HCT116 (cell line): Measurements from ENCODE around the gene FAM216B. TPM values are rescaled to one million over a fixed set of nuclear protein-coding genes. Genes with fewer than 3 reads are reported as not detected.

ENCODE experiments used
- ATAC-seq: fragments of 200-7000 bp; cut with Tn5 transposase; 2 replicates; pipeline ENCODE4 v1.9.1; 2020; ENCODE audit warnings: mild to moderate bottlenecking, moderate library complexity
- BruUV-seq: library from RNA; stranded (reverse); fragments of 400-500 nt; replicated peaks from 2 replicates; lab custom pipeline; 2021; lab: Mats Ljungman, UMichigan
- CTCF ChIA-PET: fragments of 300-600 bp; sonication (Branson Sonifier 250); formaldehyde crosslinking; loops from one replicate; lab custom pipeline; 2021; ENCODE audit warnings: antibody characterized with exemption; lab: Charles Lee
- POLR2A ChIA-PET: fragments of 300-600, 350-600 bp; sonication (Branson Sonifier 250); formaldehyde crosslinking; loops from one replicate; lab custom pipeline; 2021; ENCODE audit warnings: antibody characterized with exemption; lab: Charles Lee
- RAD21 ChIA-PET, 2 experiments: fragments of 300-600 bp; sonication (Branson Sonifier 250); formaldehyde crosslinking; loops; one replicate each; lab custom pipeline; 2023; ENCODE audit warnings: low total read pairs in 2 of 2; ENCODE audit not compliant: uncharacterized antibody in 2 of 2, unreplicated experiment in 2 of 2, low non-redundant PET in 1 of 2; lab: Charles Lee
- DNase-seq: peaks from one replicate; pipeline ENCODE4 v3.0.0-alpha.2; 2010; ENCODE audit warnings: low read depth, low spot score
- H2AFZ ChIP-seq: fragments of 200-600 bp; shearing (Covaris generic), sonication (generic); 2 replicates; pipeline ENCODE4 v1.6.1; 2017; ENCODE audit warnings: low read depth, mixed run types, mixed read lengths, antibody characterized with exemption, low read length; ENCODE audit not compliant: poor library complexity, severe bottlenecking
- H3K27ac ChIP-seq: 2 replicates; pipeline ENCODE4 v1.5.1; 2012; ENCODE audit warnings: low read depth, low read length
- H3K27me3 ChIP-seq: fragments of 200-600 bp; sonication (generic); 2 replicates; pipeline ENCODE4 v1.6.1; 2016; ENCODE audit warnings: mixed run types, low read length, mixed read lengths; ENCODE audit not compliant: insufficient read depth
- H3K36me3 ChIP-seq, 2 experiments: fragments of 200-500 bp in 1 of 2; fragments of 200-600 bp in 1 of 2; sonication (Bioruptor generic) in 1 of 2; sonication (generic) in 1 of 2; 2 replicates each; pipeline versions ENCODE4 v1.5.1 to v1.6.1; 2014 to 2016; ENCODE audit warnings: low read length in 2 of 2, inconsistent platforms in 1 of 2, mixed read lengths in 1 of 2, mixed run types in 1 of 2; ENCODE audit not compliant: insufficient read depth in 2 of 2, control insufficient read depth in 1 of 2
- H3K4me1 ChIP-seq, 2 experiments: fragments of 200-600 bp in 1 of 2; sonication (generic) in 1 of 2; 2 replicates each; pipeline versions ENCODE4 v1.5.1 to v1.6.1; 2012 to 2017; ENCODE audit warnings: low read length in 2 of 2, inconsistent platforms in 1 of 2, mild to moderate bottlenecking in 1 of 2, mixed read lengths in 1 of 2, mixed run types in 1 of 2, moderate library complexity in 1 of 2; ENCODE audit not compliant: insufficient read depth in 2 of 2, control insufficient read depth in 1 of 2
- H3K4me2 ChIP-seq: fragments of 200-600 bp; sonication (generic); 2 replicates; pipeline ENCODE4 v1.6.1; 2017; ENCODE audit warnings: mixed run types, low read length, mixed read lengths
- H3K4me3 ChIP-seq, 2 experiments: fragments of 200-600 bp in 1 of 2; sonication (generic) in 1 of 2; replicated peaks in 1 of 2; 2 replicates each; pipeline ENCODE4 v1.5.1; 2011 to 2016; ENCODE audit warnings: low read length in 2 of 2, control low read depth in 1 of 2, low read depth in 1 of 2, mild to moderate bottlenecking in 1 of 2, mixed read lengths in 1 of 2, mixed run types in 1 of 2
- H3K79me2 ChIP-seq: fragments of 200-600 bp; sonication (generic); 2 replicates; pipeline ENCODE4 v1.6.1; 2017; ENCODE audit warnings: mild to moderate bottlenecking, mixed run types, low read length, moderate library complexity, mixed read lengths; ENCODE audit not compliant: insufficient read depth
- H3K9ac ChIP-seq: fragments of 200-600 bp; sonication (generic); 2 replicates; pipeline ENCODE4 v1.6.1; 2016; ENCODE audit warnings: low read length, mixed read lengths
- H3K9me2 ChIP-seq: fragments of 200-600 bp; sonication (generic), shearing (Covaris generic); 2 replicates; pipeline ENCODE4 v1.6.1; 2017; ENCODE audit warnings: mixed run types, mild to moderate bottlenecking, moderate library complexity; ENCODE audit not compliant: insufficient read depth
- H3K9me3 ChIP-seq, 2 experiments: fragments of 200-500 bp in 1 of 2; fragments of 200-600 bp in 1 of 2; sonication (Bioruptor generic) in 1 of 2; sonication (generic) in 1 of 2; 2 replicates each; pipeline ENCODE4 v1.6.1; 2014 to 2017; ENCODE audit warnings: low read length in 2 of 2, mixed read lengths in 2 of 2, inconsistent platforms in 1 of 2, low read depth in 1 of 2, mild to moderate bottlenecking in 1 of 2, mixed run types in 1 of 2, moderate library complexity in 1 of 2; ENCODE audit not compliant: control insufficient read depth in 1 of 2, insufficient read depth in 1 of 2
- H4K20me1 ChIP-seq: fragments of 200-600 bp; sonication (generic), shearing (Covaris generic); 2 replicates; pipeline ENCODE4 v1.6.1; 2017; ENCODE audit warnings: mixed run types, mild to moderate bottlenecking, moderate library complexity; ENCODE audit not compliant: insufficient read depth
- CEBPB ChIP-seq: IDR thresholded peaks from 2 replicates; pipeline ENCODE4 v1.6.1; 2012; ENCODE audit warnings: low read depth
- JUND ChIP-seq: IDR thresholded peaks from 2 replicates; pipeline ENCODE4 v1.6.1; 2012
- POLR2A ChIP-seq: IDR thresholded peaks from 2 replicates; pipeline ENCODE4 v1.7.0; 2011; ENCODE audit warnings: borderline replicate concordance; ENCODE audit not compliant: insufficient read depth, insufficient read length; ENCODE audit errors: extremely low read depth
- POLR2AphosphoS5 ChIP-seq: IDR thresholded peaks from 2 replicates; pipeline ENCODE4 v1.6.1; 2011; ENCODE audit warnings: mild to moderate bottlenecking, low read depth, low read length, moderate library complexity
- RAD21 ChIP-seq: IDR thresholded peaks from 2 replicates; pipeline ENCODE4 v1.6.1; 2012; ENCODE audit warnings: low read depth, mild to moderate bottlenecking
- SRF ChIP-seq: IDR thresholded peaks from 2 replicates; pipeline ENCODE4 v1.6.1; 2012; ENCODE audit warnings: low read depth
- TCF7L2 ChIP-seq: IDR thresholded peaks from 2 replicates; pipeline ENCODE4 v1.7.0; 2011; ENCODE audit warnings: borderline replicate concordance, inconsistent platforms; ENCODE audit not compliant: insufficient read depth, insufficient read length; ENCODE audit errors: extremely low read depth
- ZFX ChIP-seq: fragments of 450-650 bp; IDR thresholded peaks from 2 replicates; pipeline ENCODE4 v1.6.1; 2017
- ZNF274 ChIP-seq: fragments of 200-500 bp; sonication (Bioruptor generic); IDR thresholded peaks from 2 replicates; pipeline ENCODE4 v1.6.1; 2014; ENCODE audit warnings: mild to moderate bottlenecking, low read depth, low read length, inconsistent platforms
- intact Hi-C: fragments of 100-400 bp; cut with micrococcal nuclease; formaldehyde crosslinking; loops from 2 replicates; pipeline ENCODE4 v1.10.0; 2022
- total RNA-seq: library from RNA; stranded (reverse); gene quantifications from one replicate; pipeline ENCODE4 v1.2.1, GENCODE V29; 2021; ENCODE audit not compliant: unreplicated experiment
- TF ChIP-seq, protein P1 (sequence below): IDR thresholded peaks from 2 replicates; pipeline ENCODE4 v1.6.1; 2012
- TF ChIP-seq, protein P2 (sequence below): IDR thresholded peaks from 2 replicates; pipeline ENCODE4 v1.6.1; 2012; ENCODE audit warnings: low read depth
- TF ChIP-seq, protein P3 (sequence below): IDR thresholded peaks from 2 replicates; pipeline ENCODE4 v1.6.1; 2011; ENCODE audit warnings: mild to moderate bottlenecking, low read length, moderate library complexity; ENCODE audit not compliant: insufficient replicate concordance; ENCODE audit errors: extremely low read depth

FAM216B gene
- total RNA-seq, 1 experiment from 2014 or later: not detected

DNA sequence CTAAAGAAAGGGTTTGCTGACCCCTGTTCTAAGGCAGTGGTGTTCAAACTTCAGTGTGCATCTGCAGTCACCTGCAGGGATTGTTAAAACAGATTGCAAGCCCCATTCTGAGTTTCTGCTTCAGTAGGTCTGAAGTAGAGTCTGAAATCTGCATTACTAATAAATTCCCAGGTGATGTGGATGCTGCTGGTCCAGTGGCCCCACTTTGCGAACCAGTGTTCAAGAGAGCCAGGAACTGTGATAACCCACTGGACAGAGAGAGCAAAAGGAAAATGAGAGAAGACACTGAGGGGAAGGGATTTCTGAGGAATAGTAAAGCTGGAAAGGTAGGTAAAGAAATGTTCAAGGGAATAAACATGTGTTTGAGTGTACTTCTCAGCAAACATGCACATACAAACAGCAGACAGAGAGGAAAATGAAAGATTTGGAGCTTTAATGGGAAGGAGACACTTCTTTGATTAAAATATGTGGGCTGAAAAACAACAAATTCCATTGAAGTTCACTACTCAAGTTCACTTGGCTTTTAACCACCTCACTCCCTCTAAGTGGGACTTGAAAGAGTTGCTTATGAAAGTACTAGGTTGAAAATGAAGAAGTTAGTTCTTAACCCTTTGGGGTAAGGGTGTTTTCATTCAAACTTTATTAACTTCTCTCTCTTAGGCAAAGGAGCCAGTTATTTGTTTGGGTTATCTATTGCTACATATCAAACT lies 26.4 kb upstream of the FAM216B start:
- TF ChIP-seq POLR2AphosphoS5: no peak
- TF ChIP-seq, protein P1, sequence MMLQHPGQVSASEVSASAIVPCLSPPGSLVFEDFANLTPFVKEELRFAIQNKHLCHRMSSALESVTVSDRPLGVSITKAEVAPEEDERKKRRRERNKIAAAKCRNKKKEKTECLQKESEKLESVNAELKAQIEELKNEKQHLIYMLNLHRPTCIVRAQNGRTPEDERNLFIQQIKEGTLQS: no peak
- no peak for TF ChIP-seq SRF
- no peak for TF ChIP-seq POLR2A
- no peak for TF ChIP-seq TCF7L2
- TF ChIP-seq RAD21: no peak
- ChIA-PET CTCF (no interaction called here), RAD21 (no interaction called here), POLR2A (no interaction called here)
- no peaks in the 10 kb centered on the region for H3K4me1 ChIP-seq
- BruUV-seq: no TSS peak
- H3K36me3 ChIP-seq: no peaks in the 10 kb centered on the region
- no peak overlapping the region for H3K27ac ChIP-seq
- no peak overlapping the region for H3K4me3 ChIP-seq
- H3K27me3 ChIP-seq: no peaks in the 10 kb centered on the region
- H3K4me2 ChIP-seq: no peak overlapping the region
- no peaks in the 10 kb centered on the region for H4K20me1 ChIP-seq
- no peaks in the 10 kb centered on the region for H3K9me2 ChIP-seq
- no peak for ATAC-seq
- no peaks in the 10 kb centered on the region for H3K79me2 ChIP-seq
- intact Hi-C loops: no loop called here
- H3K9me3 ChIP-seq: no peaks in the 10 kb centered on the region
- H3K9ac ChIP-seq: no peak overlapping the region
- DNase-seq: no peak
- no peak overlapping the region for H2AFZ ChIP-seq

DNA sequence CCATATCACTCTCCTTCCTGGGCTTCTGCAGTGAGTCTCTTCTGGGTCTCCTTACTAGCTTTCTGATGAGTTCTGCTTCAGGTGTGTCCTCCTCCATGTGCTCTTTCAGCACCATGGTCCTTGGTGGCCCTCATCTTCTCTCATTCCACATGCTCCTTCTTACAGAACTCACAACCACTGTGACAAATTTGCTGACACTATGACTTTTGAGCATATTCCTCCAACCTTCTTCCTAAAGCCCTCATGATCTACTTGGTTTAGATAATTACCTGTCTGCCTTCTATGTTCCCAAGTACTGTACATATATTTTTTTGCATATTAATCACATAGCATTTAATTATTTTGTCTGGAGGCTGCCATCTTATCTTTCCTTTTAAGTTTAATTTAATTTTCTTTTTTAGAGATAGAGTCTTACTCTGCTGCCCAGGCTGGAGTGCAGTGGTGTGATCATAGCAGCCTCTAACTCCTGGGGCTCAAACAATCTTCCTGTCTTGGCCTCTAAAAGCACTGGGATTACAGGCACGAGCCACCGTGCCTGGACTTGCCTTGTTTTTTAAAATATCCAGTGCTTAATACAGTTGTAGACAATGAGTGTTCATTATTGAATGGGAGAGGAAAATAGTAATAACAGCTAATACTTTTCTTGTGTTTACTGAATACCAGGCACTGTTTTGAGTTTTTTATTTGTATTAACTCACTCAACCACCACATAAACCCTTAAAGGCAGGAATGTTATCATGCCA lies 23.5 kb upstream of the FAM216B start:
- intact Hi-C loops: no loop called here
- Histone ChIP-seq H3K4me3 (no peak overlapping the region), H3K79me2 (no peaks in the 10 kb centered on the region), H2AFZ (no peak overlapping the region), H3K27ac (no peak overlapping the region), H4K20me1 (no peaks in the 10 kb centered on the region), H3K27me3 (no peaks in the 10 kb centered on the region), H3K4me2 (no peak overlapping the region), H3K36me3 (no peaks in the 10 kb centered on the region), H3K9me2 (no peaks in the 10 kb centered on the region), H3K9ac (no peak overlapping the region), H3K4me1 (no peaks in the 10 kb centered on the region), H3K9me3 (no peaks in the 10 kb centered on the region)
- no TSS peak for BruUV-seq
- ATAC-seq (no peak), DNase-seq (no peak)
- POLR2A ChIA-PET: no interaction called here
- CTCF ChIA-PET: no interaction called here
- RAD21 ChIA-PET: no interaction called here
- TF ChIP-seq, protein P2, sequence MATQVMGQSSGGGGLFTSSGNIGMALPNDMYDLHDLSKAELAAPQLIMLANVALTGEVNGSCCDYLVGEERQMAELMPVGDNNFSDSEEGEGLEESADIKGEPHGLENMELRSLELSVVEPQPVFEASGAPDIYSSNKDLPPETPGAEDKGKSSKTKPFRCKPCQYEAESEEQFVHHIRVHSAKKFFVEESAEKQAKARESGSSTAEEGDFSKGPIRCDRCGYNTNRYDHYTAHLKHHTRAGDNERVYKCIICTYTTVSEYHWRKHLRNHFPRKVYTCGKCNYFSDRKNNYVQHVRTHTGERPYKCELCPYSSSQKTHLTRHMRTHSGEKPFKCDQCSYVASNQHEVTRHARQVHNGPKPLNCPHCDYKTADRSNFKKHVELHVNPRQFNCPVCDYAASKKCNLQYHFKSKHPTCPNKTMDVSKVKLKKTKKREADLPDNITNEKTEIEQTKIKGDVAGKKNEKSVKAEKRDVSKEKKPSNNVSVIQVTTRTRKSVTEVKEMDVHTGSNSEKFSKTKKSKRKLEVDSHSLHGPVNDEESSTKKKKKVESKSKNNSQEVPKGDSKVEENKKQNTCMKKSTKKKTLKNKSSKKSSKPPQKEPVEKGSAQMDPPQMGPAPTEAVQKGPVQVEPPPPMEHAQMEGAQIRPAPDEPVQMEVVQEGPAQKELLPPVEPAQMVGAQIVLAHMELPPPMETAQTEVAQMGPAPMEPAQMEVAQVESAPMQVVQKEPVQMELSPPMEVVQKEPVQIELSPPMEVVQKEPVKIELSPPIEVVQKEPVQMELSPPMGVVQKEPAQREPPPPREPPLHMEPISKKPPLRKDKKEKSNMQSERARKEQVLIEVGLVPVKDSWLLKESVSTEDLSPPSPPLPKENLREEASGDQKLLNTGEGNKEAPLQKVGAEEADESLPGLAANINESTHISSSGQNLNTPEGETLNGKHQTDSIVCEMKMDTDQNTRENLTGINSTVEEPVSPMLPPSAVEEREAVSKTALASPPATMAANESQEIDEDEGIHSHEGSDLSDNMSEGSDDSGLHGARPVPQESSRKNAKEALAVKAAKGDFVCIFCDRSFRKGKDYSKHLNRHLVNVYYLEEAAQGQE: no peak
- TF ChIP-seq CEBPB: no peak
- no peak for TF ChIP-seq ZNF274
- TF ChIP-seq, protein P3, sequence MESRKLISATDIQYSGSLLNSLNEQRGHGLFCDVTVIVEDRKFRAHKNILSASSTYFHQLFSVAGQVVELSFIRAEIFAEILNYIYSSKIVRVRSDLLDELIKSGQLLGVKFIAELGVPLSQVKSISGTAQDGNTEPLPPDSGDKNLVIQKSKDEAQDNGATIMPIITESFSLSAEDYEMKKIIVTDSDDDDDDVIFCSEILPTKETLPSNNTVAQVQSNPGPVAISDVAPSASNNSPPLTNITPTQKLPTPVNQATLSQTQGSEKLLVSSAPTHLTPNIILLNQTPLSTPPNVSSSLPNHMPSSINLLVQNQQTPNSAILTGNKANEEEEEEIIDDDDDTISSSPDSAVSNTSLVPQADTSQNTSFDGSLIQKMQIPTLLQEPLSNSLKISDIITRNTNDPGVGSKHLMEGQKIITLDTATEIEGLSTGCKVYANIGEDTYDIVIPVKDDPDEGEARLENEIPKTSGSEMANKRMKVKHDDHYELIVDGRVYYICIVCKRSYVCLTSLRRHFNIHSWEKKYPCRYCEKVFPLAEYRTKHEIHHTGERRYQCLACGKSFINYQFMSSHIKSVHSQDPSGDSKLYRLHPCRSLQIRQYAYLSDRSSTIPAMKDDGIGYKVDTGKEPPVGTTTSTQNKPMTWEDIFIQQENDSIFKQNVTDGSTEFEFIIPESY: no peak
- no peak for TF ChIP-seq SRF
- TF ChIP-seq ZFX: no peak
- TF ChIP-seq, protein P1: no peak
- no peak for TF ChIP-seq POLR2A
- no peak for TF ChIP-seq JUND
